Neural crest cell (in vitro differentiated cells): ENCODE measurements around the gene SETBP1. TPM values are rescaled to one million over a fixed set of nuclear protein-coding genes. Genes with fewer than 3 reads are reported as not detected.

Source experiments
- DNase-seq: peaks from one replicate; pipeline ENCODE4 v3.0.0; 2021; ENCODE audit warnings: low read depth, mixed read lengths, low spot score
- H3K27ac Mint-ChIP-seq: one replicate; pipeline ENCODE4 v1.8.0; 2021; ENCODE audit warnings: mild to moderate bottlenecking, mixed read lengths; ENCODE audit not compliant: unreplicated experiment
- H3K27me3 Mint-ChIP-seq: 2 replicates; pipeline ENCODE4 v1.8.0; 2021; ENCODE audit warnings: low read depth, mild to moderate bottlenecking, mixed read lengths
- H3K36me3 Mint-ChIP-seq: 2 replicates; pipeline ENCODE4 v1.8.0; 2021; ENCODE audit warnings: low read depth, mild to moderate bottlenecking, mixed read lengths
- H3K4me1 Mint-ChIP-seq: 2 replicates; pipeline ENCODE4 v1.8.0; 2021; ENCODE audit warnings: mixed read lengths
- H3K4me3 Mint-ChIP-seq: one replicate; pipeline ENCODE4 v1.8.0; 2021; ENCODE audit warnings: mild to moderate bottlenecking, mixed read lengths
- H3K9me3 Mint-ChIP-seq: 2 replicates; pipeline ENCODE4 v1.8.0; 2021; ENCODE audit warnings: mixed read lengths
- total RNA-seq: library from RNA; stranded (reverse); gene quantifications from 2 replicates; pipeline ENCODE4 v1.2.1, GENCODE V29; 2021
- TF ChIP-seq, protein P1 (sequence below): fragments of 200-600 bp; sonication (generic); conservative IDR thresholded peaks from 2 replicates; pipeline ENCODE4 v1.5.0; 2021; ENCODE audit warnings: antibody characterized with exemption, mild to moderate bottlenecking

The SETBP1 gene
- total RNA-seq, 1 donor from 2014 or later = 38.9 TPM

DNA sequence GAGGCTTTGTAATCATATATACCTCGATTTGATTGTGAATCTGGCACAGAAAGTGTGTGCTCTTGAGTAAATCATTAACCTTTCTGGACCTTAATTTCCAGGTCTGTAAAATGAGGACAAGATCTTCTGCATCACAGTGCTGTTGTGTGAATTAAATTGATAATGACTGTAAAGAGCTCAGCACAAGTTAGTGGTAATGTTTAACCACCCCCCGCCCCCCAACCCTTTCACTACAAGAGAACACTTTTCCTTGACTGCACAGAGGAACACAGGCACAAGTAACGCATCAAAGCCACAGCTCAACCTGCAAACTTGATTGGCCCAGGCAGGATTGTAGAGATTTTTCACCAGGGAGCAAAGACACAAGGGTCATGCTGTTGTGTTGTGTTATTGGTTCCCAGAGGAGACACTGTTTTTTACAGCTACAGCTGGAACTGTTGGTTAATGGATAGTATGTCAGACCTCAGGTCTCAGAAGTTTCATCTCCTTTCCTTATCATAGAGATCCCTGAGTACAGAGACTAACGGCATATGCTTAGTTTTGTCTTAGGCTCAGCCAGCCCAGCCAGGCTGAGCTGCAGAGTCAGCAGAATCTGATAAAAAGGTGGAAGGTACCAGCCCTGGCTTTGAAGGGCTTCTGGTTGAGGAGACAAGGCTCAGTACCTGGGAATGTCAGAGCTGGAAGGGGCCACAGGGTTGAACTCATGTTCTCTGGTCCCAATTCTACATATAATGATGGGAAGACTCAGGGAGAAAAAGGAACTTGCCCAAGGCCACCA, 10.6 kb downstream of the SETBP1 start:
- peaks cover 13% of the 10 kb centered on the region for H3K36me3 Mint-ChIP-seq
- H3K27ac Mint-ChIP-seq = no peak overlapping the region

DNA sequence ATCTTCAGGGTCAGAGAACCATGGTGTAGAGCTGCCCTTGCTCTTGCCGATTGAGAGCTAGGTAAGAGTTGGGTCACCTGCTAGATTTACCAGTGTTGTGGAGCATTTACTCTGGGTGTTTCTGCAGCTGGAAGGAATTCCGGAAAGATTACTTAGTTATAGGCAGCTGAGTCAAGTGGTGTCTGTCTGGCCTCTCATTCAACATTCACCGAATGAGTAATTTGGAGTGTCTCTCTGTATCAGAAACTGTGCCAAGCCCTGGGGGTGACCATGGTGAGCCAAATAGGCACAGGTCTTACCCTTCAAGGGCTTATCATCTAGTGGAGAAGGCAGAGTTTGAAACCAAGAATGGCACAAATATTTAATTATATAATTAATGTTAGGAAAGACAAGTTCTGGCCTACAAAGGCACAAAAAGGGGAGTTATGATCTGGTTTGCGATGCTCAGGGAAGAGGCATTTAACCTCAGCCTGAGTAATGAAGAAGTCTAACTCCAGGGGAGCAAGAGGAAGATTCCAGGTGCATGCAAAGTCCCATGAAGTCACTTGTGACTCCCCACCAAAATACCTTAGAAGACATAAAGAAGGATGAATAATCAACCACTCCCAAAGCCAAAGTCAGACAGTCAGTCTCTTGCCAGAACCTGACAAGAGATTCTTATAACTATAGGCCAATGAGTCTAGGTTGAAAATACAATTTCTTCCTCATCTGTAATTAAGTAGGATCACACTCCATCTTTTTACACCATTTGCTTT, 12.5 kb downstream of the SETBP1 start:
- H3K4me1 Mint-ChIP-seq = peaks cover 65% of the 10 kb centered on the region

More for the DNA sequence above, 10.6 kb downstream of the SETBP1 start:
- DNase-seq = no peak
- peaks cover 65% of the 10 kb centered on the region for H3K4me1 Mint-ChIP-seq
- peaks cover 3% of the 10 kb centered on the region for H3K9me3 Mint-ChIP-seq
- no peaks in the 10 kb centered on the region for H3K27me3 Mint-ChIP-seq
- TF ChIP-seq, protein P1, sequence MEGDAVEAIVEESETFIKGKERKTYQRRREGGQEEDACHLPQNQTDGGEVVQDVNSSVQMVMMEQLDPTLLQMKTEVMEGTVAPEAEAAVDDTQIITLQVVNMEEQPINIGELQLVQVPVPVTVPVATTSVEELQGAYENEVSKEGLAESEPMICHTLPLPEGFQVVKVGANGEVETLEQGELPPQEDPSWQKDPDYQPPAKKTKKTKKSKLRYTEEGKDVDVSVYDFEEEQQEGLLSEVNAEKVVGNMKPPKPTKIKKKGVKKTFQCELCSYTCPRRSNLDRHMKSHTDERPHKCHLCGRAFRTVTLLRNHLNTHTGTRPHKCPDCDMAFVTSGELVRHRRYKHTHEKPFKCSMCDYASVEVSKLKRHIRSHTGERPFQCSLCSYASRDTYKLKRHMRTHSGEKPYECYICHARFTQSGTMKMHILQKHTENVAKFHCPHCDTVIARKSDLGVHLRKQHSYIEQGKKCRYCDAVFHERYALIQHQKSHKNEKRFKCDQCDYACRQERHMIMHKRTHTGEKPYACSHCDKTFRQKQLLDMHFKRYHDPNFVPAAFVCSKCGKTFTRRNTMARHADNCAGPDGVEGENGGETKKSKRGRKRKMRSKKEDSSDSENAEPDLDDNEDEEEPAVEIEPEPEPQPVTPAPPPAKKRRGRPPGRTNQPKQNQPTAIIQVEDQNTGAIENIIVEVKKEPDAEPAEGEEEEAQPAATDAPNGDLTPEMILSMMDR = no peak
- H3K4me3 Mint-ChIP-seq = no peak overlapping the region

DNA sequence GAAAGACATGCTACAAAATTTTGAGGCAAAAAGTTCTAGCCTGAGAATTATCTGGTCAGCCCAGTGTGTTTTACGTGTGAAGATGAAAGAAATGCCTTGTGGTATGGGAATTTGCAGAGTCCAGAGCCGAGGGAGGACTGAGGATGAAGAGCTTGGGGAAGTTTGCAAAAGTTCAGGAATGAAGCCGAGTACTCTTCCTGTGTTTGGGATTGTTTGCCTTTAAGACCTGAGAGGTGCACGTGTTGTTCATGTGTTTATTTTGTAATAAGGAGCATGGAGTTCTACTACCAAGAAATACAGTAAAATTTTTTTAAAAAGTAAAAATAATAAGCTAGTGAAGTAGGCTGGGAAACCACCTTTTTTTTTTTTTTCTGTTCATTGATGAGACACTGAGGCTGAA, 14.8 kb downstream of the SETBP1 start:
- DNase-seq = no peak
- peak overlapping the region; percentile 52 for H3K27ac Mint-ChIP-seq

More for the DNA sequence above, 12.5 kb downstream of the SETBP1 start:
- Mint-ChIP-seq H3K9me3 (peaks cover 3% of the 10 kb centered on the region), H3K27ac (no peak overlapping the region), H3K4me3 (no peak overlapping the region), H3K27me3 (no peaks in the 10 kb centered on the region), H3K36me3 (peaks cover 15% of the 10 kb centered on the region)
- no peak for DNase-seq
- TF ChIP-seq, protein P1 = no peak

DNA sequence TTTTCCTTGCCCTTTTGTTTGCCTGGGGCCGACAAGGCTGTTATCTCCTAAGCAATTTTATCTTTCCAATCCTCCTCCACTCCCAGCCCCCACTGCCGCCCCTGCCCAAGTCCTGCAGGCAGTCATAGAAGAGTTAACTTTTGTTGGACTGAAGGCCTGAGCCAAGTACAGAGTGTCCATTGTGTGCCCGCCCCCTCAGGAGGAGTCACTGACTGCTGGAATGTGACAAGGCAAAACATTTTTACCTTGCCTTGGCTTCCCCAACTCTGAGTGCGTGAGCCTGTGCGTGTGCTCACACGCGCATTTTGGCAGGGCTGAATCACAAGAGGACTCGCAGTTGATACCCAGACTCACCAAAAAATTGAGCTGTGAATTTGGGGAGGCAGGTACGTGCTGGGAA, 16.2 kb downstream of the SETBP1 start:
- H3K9me3 Mint-ChIP-seq = no peaks in the 10 kb centered on the region
- H3K4me3 Mint-ChIP-seq = peak overlapping the region; percentile 4
- no peak overlapping the region for H3K27ac Mint-ChIP-seq
- TF ChIP-seq, protein P1 = no peak
- H3K4me1 Mint-ChIP-seq = peaks cover 64% of the 10 kb centered on the region
- DNase-seq = no peak
- H3K27me3 Mint-ChIP-seq = no peaks in the 10 kb centered on the region
- H3K36me3 Mint-ChIP-seq = peaks cover 20% of the 10 kb centered on the region

More for the DNA sequence above, 14.8 kb downstream of the SETBP1 start:
- no peaks in the 10 kb centered on the region for H3K27me3 Mint-ChIP-seq
- TF ChIP-seq, protein P1 = no peak
- H3K4me3 Mint-ChIP-seq = no peak overlapping the region
- H3K4me1 Mint-ChIP-seq = peaks cover 61% of the 10 kb centered on the region
- peaks cover 14% of the 10 kb centered on the region for H3K36me3 Mint-ChIP-seq
- no peaks in the 10 kb centered on the region for H3K9me3 Mint-ChIP-seq

DNA sequence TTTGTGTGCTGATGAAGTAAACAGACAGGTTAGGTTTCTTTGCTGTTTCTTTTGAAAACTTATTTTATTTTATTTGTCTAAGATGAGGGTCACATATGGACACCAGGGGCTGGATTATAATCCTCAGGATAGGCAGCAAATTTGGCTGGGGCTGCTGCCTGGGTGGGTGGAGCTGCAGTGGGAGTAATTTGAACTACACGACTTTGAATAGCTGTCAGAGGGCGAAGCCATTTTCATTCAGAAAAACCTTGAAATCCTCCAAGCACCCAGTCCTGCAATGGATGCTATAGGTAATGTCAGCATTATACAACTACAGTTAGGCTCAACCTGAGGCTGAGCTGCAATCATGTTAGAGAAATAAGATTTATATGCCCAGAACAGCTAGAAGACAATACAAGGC, 16.6 kb downstream of the SETBP1 start:
- TF ChIP-seq, protein P1 = no peak
- Mint-ChIP-seq H3K4me3 (peak overlapping the region; percentile 4), H3K27me3 (no peaks in the 10 kb centered on the region), H3K36me3 (peaks cover 23% of the 10 kb centered on the region), H3K9me3 (no peaks in the 10 kb centered on the region), H3K27ac (no peak overlapping the region), H3K4me1 (peaks cover 65% of the 10 kb centered on the region)
- no peak for DNase-seq
